H4 (cell line): ENCODE results near the gene MYH10. TPM values are rescaled to one million over a fixed set of nuclear protein-coding genes. Genes with fewer than 3 reads are reported as not detected.

Source experiments
- DNase-seq: peaks from one replicate; pipeline ENCODE4 v3.0.0-alpha.2; 2015; ENCODE audit warnings: low spot score
- total RNA-seq: library from RNA; depleted of rRNA; stranded (reverse); fragments of >200 nt; shearing (Covaris generic); gene quantifications from 2 replicates; pipeline ENCODE4 v1.2.3, GENCODE V29; 2014

MYH10 gene
- total RNA-seq, 1 experiment from 2014 or later, result 21.1 TPM

DNA sequence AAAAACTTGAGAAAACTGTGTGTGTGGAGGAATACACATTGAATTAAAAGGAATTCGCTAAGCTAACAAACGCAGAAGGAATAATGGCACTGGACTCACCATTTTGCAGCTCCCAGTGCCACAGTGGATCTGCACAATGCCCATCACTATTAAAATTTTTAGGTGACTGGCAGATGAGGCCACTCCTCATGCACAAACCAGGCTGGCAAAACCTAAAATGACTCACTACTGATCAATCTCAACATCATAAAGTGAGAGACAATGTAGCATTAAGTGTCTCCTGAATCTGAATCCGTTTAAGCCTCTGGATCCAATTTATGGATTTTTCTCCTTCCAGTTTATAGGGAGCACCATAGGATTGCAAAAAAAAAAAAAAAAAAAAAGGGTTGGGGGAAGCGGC is 20.6 kb downstream of the MYH10 start:
- no peak for DNase-seq

DNA sequence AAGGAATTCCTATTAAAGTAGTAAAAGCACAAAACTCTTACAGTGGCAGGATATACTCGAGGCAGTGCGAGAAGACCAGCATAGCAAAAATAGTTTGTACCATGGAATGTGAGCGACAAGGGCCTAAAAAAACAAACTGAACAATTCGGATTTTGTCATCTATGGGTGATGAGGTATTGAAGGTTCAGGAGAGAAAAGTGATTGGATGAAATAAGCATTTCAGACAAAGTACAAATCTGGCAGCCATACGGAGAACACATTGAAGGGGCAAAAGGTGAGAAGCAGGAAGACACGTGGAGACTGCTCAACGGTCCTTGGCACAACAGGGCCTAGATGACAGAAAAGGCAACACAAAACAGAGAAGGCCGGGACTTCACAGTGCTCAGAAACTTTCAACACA is 22.5 kb downstream of the MYH10 start:
- DNase-seq, result no peak

DNA sequence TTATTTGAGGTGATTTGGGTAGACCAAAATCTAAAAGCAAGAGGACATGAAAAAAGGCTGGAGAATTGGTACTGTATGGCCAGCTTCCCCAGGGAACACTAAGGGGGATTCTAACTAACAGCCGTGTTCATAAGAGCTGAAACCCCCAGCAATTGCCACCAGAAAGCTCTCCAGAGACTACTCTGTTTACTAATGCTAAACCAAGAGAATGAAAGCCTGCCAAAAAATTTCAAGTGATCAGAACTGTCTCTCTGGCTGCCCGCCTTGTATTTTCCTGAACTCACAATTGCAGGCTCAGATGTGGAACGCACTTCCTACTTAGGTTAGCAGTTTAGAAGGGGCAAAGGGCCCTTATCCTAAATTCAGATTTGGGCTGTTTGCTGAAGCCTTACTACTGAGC is 24.1 kb downstream of the MYH10 start:
- no peak for DNase-seq

DNA sequence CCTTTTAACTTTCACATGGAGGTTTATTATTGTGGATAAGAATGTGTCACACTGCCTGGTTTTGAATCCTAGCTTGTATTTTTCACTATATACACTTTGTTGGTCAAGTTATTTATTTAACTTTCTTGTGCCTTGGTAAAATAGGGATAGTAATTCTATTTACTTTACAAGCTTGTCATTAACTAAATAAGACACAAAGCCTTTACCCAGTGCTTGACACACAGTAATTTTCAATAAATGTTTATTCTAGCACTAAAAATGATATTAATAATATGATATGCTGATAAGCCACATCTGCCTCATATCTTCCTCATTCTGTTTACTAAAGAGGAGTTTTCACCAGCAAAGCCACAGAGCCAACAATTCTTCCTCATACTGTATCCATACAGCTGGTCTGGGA is 27.8 kb downstream of the MYH10 start:
- DNase-seq, result no peak

DNA sequence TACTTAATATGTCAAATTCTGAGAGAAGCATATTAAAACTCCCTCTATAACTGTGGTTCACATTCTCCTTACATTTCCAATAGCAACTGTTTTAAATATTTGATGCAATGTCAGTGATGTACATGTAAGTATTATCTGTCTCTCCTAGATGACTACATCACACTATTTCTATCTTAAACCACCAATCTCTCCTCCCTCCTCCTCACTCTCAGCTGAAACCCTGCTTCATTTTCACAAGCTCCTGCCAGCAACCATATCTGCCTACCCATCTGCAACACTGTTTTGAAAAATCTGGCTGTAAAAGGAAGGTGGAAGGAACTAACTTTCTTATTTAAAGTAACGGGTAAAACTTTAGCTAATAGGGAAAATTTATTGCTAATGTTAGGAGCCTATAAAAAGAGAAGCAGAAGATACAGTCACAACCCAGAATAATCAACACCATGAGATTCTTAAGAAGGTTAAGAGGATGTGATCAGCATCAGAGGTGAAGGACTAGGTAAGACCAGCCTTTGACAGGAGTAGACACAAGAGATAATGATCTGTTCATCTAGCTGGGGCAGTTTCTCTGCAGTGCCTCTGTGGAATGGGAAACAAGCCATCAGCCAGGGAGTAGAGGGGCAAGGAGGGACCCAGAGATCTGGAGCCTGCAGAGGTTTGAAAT is 31.0 kb downstream of the MYH10 start:
- no peak for DNase-seq

DNA sequence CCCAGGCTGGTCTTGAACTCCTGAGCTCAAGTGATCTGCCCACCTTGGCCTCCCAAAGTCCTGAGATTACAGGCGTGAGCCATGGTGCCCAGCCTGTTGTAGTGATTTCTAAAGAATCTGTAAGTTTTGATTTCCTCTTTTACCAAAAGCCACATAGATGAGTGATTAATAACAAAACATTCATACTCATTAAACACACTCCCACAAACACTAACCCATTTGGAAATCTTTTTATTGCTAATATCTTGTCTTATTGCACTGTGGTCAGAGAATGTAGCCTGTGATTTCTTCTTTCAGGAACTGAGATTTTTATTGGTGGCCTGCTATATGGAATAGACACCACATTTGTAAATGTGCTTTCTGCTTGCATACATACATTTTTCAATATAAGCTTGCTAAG is 31.6 kb downstream of the MYH10 start:
- DNase-seq, result no peak

DNA sequence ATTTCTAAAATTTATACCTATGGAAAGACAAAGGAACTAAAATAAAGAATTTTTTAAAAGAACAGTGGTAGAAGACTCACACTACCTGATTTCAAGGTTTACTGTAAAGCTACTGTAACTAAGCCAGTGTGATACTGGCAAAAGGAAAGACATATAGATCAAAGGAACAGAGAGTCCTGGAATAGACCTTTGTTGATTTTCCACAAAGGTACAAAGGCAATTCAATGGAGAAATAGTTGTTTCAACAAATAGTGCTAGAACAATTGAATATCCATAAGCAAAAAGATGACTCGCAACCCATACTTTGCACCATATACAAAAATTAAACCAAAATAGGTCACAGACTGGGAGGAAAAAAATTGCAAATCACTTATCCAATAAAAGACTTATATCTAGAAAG is 36.7 kb downstream of the MYH10 start:
- no peak for DNase-seq

DNA sequence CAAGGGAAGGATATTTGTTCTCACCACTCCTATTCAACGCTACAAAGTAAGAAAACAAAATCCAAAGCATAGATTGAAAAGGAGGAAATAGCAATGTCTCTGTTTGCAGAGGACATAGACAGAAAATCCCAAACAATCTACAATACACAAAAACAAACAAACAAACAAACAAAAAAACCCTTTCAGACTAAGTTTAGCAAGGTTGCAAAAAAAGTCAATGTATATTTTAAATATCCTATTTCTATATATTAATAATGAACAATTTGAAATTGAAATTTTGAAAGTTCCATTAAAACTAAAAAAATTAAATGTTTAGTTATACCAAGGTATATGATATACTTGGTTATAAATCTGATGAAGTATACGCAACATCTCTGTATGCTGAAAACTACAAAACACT is 37.2 kb downstream of the MYH10 start:
- DNase-seq, result no peak

DNA sequence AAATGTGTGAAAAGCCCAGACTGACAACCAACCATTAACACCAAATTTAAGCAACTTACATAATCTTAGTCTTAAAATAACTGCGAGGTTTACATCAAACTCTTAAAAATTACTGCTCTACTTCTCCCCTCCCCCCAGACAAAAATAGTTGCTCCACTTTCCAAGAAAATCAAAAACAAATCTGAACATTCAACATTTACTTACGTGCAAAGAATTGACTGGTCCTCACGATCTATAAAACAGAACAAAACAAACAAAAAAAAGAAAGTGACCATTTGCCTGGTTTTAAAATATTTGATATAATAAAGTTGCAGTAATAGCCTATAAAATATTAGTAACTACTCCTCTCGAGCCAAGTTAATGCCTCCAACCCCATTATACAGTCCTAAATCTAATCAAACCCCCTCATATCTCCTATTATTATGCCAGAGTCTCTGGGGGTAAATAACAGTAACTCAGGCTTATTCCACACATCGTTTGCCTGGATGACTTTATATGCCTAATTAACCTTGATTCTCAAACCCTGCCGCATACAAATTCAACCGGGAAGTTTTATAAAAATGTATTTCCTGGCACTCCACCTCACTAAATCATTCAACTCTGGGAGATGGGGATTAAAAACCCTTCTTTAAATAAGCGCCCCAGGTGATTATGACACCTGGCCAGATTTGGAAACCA is 41.5 kb downstream of the MYH10 start:
- DNase-seq, result no peak

DNA sequence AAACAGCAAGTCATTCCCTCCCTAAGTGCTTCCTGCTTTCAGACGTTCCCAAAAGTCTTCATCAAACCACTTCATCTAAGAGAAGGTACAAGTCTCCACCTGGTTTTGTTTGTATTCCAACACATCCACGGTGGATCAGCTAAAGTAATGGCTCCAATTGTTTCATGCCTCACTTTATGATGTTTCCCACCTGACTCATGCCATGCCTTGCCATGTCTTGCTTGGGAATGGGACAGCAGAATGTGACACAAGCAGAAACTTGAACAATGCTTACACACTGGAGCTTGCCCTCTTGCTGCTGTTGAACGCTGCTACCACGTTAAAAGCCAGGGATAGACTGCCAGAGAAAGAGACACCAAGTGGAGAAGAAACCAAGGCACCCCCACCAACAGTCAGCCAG is 43.8 kb downstream of the MYH10 start:
- DNase-seq, result no peak

DNA sequence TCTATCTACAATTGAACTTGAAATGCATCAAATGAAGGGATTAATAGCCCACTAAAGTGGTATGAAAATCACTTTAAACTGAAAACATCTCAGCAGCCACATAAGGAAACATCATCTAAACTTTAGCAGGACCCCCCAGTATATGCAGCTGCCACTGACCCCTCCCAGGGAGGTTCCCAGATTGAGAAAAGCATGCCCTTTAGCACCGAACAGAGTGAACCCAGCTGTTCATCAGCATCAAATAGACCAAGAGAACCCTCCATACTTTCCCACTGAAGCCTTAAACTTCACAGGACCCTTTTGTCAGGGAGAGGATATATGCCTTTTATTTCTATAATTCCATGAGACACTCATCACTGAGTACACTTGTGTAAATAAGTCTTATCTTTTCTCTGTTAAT is 44.6 kb downstream of the MYH10 start:
- no peak for DNase-seq

DNA sequence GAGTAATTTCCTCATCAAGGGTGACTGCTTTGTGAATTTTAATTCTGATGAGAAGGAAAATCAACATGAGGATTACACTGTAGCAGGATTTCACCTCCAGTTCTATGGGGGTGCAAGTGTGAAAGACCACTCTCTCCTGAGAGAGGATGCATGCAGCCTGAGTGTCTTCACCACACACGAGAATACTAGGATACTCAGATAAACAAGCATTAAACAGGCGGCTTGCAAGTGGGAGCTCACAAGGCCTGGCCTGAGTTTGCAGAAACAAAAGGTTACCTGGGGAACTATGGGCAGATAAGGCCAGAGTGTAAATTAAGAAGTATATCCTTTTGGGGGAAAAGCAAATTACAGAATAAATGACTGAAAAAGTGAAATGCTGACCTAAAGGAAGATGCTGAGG is 46.6 kb downstream of the MYH10 start:
- no peak for DNase-seq

DNA sequence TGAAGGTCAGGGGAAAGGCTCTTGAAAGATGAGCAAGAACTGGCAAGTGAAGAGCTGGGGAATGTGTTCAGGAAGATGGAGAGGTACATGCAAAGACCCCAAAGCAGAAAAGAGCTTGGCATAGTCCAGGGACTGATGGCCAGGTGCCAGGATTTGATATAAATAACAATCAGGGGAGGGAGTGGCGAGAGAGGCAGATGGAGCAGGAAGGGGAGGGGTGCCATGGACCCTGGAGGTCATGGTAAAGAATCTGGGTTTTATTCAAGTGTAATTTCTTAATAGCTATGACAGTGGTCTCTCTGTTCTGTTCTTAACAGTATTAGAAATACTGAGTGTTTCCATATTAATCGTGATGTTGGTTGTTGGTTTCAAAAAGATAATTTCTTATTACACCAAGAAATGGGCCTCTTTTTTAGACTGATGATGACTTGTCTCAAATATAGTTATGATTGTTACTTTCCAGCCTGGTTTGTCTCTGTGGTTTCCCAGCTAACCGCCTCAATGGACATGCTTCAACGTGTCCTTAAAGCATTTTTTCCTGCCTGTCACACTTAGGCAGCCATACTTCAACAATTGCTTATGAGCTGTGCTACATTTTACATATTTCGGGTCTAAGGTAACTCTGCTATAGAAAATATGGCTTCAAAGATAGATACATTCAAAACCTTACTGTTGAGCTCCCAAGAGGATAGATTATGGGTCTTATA is 49.4 kb downstream of the MYH10 start:
- DNase-seq, result no peak

DNA sequence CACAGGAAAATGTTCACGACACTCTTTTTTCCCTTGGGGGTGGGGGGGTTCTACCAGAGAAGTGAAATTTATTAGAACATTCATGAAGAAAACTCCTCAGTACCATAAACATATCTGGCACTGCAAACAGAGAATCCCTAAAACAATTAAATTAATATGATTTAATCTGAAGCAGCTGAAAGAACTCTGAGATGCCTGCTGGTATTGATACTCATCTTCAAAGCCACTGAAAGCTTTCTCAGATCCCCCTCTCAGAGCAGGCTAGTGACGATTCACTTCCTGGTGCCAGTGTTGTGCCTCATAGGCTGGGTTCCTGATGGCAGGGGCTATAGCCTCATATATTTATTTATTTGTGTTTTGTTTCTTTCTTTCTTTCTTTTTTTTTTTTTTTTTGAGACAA is 52.7 kb downstream of the MYH10 start:
- DNase-seq, result no peak

DNA sequence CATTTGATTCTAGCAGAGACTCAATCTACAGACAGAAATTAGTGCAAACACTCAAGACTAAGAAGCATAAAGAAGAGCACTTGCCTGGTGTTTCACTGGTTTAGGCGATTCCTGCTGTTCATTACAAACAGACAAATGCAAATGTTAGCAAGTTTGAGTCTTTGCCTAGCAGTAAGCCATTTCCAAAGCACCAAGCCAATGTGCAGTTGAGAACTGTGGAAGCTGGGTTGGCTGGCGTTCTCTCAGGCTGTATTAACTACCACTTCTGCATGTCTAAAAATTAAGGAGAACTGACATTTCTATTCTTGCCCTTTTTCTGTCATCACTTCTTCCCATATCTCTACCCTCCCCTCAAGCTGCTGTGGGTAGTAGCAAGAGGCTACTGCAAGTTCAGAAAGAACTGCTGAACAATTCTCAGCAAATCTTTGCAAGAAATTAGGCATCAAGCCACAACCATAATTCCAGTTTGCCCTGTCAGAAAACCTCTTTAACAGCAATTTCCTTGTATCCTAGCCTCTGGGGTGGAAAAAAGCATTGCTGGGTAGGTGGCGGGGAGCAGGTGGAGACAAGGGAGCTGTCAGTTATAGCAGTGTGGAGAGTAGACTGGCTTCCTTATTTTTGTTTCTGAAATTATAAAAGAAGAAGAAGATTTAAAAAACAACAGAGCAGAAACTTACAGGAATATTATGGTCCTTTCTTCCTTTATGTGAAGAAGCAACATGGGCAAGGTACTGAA is 53.8 kb downstream of the MYH10 start:
- DNase-seq, result no peak

DNA sequence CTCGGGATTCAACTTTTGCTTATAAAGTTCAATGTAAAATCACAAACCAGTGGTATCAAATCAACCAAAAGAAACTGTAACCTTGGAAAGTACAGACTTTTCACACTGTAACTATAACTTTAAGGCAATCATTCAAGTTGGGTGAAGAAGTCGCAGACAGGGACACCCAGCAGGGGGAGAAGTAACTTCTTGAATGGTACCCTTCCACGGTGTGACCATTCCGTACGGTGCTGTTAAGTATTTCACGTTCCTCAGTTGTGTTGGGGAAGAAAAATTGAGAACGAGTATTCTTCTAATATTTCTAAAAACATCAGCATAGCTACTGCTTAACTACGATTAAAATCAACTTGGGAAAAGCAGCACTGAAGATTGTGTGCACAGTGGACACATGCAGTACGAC is 55.8 kb downstream of the MYH10 start:
- no peak for DNase-seq

DNA sequence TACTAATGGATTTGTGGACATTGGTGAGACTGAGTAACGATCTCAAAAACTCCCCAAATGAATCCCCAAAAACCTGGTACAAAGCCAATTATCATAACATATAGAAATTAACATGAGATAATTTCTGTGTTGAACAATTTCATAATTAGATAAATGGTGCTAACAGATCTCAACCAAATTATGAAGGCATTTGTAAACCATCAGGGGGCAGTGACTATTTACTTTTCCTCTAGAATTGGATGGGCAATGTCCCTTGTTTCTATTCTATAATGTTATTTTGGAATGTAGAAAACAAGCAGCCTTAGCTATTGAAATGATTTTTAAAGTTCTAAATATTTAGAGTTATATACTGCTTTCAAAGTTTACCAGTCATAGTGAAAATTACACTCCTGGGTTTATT is 57.8 kb downstream of the MYH10 start:
- no peak for DNase-seq

DNA sequence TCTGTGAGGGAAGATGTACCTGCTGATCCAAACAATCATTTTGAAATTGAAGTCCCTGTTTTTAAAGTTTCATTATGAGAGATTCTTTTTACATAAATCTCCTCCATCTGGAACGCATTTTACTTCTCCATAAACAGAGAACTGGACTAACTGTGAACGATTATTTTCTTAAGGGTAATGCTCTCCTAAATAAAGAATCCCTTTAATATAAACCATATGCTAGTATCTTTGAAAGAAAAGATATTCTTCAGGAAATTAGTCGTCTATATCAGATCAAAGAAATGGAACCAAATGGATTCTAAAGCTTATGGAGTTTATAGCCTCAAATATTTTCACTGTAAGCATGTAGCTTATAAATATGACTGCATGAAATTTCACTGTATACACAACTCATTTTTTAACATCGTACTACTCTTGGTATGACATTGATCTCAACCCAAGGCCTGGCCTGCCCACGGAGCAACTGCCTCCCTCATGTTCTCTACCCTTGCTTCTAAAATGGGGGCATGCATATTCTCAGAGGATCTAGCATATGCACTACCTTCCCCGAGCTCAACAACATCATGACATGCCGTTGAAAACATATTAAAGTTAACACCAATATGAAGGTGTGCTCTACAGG is 66.4 kb downstream of the MYH10 start:
- DNase-seq, result no peak

DNA sequence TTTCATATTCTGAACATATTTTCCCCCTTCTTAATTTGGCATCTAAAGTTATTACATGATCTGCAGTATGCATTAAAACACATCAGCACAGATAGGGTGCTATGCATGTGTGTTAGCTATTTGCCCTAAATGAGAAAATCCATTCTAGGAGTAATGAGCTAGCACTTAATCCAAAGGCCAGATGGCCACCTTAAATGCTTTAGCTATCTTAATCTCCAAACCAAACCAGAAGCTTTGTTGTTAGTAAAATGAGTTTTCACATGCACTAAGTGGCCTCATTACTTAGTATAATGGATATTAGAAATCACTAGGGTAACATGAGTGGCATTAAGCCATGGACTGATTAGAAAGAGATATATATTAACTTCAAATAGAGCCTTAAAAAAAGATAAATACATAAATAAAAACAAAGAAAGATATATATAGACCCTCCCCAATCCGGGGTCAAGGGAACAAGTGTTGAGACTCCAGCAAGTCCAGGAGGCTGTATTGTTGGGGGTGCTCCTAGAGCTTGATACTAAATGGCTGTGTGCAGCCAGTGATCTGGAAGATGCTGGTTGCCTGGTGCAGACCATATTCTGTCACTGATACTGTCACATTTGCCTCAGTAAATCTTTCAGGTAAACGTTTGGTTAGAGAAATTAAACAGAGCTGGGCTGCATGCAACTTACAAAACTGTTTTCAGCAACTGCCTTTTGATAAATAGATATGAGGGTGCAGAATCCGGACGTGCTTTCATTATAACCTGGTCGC is 67.3 kb downstream of the MYH10 start:
- DNase-seq, result no peak

DNA sequence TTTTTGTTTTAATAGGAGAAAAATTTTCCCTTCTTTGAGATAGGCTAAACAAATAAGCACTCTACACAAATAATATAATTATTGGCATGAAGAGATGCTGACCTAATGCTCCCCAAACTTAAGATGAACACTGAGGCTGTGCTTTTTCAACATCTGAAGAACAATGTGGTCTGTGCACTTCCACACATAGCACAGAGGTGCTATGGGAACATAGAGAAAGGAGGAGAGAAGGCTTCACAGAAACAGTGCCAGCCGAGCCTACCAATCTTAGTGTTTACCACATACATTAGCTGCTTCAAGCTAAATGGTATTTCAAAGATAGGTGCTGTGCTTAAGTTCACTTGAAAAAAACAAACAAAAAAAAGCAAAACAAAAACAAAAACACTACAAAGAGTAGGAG is 72.4 kb downstream of the MYH10 start:
- no peak for DNase-seq

DNA sequence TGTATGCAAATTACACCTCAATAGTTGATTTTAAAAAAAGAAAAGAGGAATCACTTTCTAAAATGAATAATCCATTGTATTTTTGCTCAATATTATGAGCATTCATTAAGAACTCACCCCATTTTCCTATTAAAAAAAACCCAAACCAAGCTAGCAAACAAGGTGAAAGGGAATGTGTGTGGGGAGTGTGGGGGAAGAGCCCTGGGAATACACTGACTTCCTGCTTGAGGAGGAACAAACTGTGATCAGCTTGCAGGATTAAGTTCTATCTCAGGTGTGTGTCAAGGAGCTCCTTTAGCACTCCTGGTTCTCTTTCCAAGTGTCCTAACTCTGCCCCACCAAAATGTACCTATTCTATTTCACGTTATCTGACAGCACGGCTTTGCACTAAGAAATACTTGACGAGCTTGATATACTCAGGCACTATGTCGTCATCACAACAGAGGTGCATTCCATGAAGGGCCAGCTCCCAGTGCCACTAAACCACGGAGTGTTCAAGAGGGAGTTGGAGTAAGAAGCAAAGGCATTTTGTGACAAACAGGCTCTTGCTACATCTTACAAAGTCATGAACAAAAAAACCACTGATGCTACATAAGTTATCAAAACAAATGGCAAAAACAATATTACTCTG is 73.2 kb downstream of the MYH10 start:
- DNase-seq, result peak; percentile 2
